ENCODE measurements around the gene ZNRF2.
"Not testable (repeated sequence)": the region's sequence is repeated elsewhere in the genome, so short reads cannot be mapped to it uniquely, and the experiment has no call there.

Gene ZNRF2

DNA sequence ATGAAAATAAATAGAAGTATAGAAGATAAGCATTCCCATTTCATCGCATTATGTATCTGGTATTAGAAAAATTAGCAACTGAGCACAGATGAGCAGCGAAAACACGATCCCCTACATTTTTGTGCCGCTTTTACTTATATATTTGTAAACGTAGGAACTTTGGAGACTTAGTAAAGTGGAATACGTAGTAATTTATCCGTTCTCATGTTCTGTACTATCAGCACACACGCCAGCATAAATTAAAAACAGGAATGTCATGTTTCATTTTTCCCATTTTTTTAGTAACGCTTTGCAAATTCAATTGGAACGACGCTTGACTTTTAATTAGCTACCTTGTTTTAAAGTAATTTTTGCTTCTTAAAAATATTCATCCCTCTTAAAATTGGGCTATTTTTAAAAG lies 2.4 kb downstream of the ZNRF2 start:
- DNase-seq (ENCODE audit: insufficient read length, low spot score): no peak
- no peak for FAIRE-seq

DNA sequence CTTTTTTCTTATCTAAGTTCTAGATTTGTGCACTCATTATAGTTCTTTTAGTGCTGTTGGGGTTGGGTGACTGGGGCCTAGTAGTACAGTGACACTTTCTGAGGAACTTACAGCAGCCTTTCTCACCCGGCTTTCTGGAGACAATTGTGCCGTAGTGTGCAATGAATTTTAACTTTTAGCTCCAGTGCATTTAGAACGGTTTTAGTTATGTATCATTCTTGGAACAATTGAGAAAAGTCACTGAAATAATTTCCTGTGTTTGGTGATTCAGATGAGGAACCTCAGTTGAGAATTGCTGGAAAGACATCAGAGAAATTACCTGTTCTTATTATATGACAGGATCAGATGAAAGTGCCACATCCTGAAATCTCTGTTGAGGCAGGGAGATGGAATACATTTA lies 3.2 kb downstream of the ZNRF2 start:
- not testable (repeated sequence) for DNase-seq (ENCODE audit: insufficient read length, low spot score); FAIRE-seq

DNA sequence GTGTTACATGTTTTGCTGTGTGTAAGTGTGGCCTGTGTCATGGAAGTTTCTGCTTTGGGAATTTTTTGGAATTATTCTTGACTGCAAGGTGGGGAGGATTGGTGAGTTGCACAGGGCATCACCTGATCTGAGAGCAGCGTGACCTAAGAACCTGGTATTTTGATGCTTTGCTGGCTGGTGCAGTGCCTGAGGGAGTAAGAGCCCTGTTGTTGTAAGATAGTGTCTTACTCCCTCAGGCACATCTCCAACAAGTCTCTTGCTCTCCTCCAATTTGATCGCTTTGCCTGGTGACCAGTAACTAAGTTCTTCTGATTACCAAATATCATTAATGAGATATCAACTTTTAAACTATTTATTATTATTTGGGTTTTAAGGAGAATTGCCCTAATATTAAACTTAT lies 5.2 kb downstream of the ZNRF2 start:
- FAIRE-seq; DNase-seq (ENCODE audit: insufficient read length, low spot score): not testable (repeated sequence)

DNA sequence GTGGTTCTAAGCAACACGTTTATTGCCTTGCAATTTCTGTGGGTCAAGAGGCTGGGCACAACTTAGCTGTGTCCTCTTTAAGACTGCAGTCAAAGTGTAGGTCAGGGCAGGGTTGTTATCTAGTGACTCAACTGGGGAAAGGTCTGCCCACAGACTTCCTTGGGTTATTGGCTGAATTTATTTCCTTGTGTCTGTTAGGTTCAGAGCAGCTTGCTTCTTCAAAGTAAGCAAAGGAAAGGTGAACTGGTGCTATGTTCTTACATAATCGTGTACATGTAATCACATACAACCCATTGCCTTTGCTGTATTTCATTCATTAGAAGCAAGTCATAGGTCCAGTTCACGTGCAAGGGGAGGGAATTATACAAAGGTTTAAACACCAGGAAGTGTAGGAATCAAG lies 5.9 kb downstream of the ZNRF2 start:
- not testable (repeated sequence) for FAIRE-seq; DNase-seq (ENCODE audit: insufficient read length, low spot score)

DNA sequence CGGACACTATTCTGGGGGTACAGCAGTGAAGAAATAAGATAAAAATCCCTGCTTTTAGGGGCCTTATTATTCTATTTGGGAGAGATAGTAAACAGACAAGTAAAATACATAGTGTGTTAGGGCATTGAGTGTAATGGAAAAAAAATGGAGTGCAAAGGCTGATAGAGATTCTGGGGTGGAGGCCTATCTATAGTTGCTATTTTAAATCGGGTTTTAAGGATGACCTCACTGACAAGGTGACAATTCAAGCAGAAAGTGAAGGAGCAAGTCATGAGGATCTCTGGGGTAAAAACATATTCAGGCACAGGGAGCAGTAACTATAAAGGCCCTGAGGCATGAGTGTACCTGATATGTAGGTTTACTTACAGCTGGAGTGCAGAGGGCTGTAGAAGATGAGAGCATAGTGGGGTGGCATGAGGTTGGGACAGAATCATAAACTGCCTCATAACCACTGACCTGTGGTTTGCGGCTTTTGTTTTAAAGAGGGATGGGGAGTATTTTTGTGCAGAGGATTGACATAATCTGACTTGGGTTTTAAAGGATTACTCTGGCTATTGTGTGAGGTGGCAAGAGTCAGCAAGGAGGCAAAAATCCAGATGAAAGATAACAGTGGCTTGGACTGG lies 8.1 kb downstream of the ZNRF2 start:
- FAIRE-seq; DNase-seq (ENCODE audit: insufficient read length, low spot score): not testable (repeated sequence)

DNA sequence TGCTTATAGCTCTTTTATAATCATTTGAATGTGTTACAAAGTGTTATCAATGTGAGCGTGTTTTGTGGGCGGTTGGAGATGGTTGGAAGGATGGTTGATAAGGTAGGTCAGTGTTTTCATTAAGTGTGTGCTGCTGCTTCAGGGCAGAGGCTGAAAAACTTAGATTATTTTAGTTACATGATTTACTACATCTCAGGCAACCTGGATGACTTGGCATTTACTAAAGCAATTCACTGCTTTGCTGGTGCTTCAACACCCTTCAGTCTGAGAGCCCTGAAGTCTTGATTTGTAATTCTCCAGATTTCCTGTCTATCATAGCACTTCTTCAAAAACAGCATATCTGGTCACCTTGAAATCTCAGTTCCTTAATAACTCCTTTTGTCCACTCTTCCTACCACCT lies 11.9 kb downstream of the ZNRF2 start:
- DNase-seq (ENCODE audit: insufficient read length, low spot score); FAIRE-seq: not testable (repeated sequence)

DNA sequence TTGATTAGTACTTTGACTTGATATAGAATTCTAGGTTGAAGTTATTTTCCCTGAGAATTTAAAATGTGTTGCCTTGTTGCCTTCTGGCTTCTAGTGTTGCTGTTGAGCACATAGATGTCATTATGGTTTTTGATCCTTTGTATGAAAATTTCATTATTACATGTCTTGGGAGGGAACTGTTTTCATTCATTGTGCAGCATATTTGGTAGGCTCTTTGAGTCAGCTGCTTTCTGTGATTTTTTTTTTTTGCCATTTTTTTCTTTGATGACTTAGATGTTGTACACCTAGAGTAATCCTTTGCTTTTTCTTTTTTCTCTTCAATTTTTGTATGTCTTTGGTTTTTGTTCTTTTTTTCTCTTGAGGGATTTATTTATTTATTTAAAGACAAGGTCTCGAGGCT lies 13.1 kb downstream of the ZNRF2 start:
- not testable (repeated sequence) for FAIRE-seq; DNase-seq (ENCODE audit: insufficient read length, low spot score)

DNA sequence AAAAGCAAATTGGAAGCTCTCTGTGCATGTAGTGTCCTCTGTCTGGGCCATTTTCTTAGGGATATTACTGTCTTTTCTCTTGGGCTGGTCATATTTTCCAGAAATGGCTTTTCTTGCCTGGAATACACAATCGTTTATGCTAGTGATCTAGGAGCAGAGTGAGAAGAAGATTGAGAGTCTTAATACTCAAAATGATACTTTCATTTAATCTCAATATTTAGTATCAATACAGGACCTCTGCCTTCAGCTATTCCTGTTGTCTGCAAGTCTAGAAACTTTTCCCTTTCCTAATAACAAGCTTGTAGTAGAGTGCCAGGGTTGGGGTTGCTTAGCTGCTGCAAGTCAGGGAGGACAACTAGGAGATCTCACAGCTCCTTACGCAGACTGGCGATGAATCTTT lies 14.0 kb downstream of the ZNRF2 start:
- not testable (repeated sequence) for FAIRE-seq; DNase-seq (ENCODE audit: insufficient read length, low spot score)

DNA sequence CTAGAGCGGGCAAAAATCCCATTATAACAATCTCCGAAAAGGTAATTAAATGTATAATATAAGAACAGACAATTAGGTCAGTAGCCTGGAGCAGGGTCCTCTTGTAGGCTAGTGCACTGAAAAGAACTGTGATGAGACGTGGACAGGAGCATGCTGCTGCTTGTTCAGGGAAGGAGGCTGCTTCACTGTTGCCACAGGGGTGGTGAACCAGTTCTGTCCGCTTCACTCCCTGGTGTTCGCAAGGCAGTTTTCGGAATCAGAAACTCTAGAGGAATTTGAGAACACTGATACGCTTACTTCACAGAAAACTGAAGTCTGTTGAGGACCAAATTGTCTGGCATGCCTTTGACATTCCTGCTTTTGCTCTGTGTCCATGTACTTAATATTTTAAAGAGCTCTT lies 17.4 kb downstream of the ZNRF2 start:
- DNase-seq (ENCODE audit: insufficient read length, low spot score) (no peak), FAIRE-seq (no peak)

DNA sequence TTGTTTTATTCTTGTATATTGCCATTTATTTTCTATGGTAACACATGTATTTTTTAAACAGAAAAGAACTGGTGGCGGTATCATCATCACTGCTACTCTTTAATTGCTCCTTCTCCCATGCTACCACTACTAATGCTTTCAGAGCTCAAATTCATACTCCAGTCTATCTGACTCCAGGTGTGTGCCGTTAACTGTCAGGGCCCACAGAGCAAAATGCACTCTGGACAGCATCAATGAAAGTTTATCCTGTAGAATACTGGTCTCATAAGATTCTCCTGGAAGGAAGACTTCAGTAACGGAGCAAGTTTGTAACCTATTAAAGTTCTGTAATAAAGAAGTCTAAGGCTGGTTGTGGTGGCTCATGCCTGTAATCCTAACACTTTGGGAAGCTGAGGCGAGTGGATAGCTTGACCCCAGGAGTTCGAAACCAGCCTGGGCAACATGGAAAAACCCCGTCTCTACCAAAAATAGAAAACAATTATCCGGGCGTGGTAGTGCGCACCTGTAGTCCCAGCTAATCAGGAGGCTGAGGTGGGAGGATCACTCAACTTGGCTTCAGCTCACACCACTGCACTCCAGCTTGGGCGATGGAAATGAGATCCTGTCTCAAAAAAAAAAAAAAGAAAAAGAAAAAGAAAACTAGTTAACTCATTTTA lies 18.4 kb downstream of the ZNRF2 start:
- FAIRE-seq: no peak
- DNase-seq (ENCODE audit: insufficient read length, low spot score): no peak

DNA sequence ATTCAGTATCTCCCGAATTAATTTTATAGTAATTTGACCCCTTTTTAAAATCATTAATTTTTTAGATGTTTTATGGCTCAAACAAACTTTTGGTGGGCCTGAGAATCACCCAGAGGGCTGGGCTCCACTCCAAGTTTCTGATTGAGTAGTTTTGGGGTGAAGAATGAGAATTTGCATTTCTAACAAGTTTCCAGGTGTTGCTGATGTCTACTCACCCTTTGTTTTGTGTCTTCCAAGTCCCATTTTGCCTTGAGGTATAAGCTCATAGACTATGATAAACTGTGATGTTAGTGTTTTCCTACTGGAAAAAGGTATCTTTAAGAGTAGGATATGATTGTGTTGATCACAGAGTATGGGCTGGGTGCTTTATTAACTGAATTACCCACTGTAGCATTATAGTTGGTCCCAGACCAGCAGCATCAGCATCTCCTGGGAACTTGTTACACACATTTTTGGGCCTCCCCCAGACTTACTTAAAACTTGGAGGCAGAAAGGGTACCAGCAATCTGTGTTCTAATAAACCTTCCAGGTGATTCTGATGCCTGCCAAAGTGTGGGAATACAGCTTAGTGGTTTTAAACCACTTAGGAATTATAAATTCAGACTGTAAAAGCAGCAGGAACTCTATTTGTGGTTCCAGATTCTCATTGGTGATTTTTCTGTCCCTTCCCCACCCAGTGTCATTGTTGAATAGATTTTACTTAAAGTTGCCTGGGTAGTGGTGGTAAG lies 19.1 kb downstream of the ZNRF2 start:
- DNase-seq (ENCODE audit: insufficient read length, low spot score): no peak
- FAIRE-seq: peak; percentile 49

DNA sequence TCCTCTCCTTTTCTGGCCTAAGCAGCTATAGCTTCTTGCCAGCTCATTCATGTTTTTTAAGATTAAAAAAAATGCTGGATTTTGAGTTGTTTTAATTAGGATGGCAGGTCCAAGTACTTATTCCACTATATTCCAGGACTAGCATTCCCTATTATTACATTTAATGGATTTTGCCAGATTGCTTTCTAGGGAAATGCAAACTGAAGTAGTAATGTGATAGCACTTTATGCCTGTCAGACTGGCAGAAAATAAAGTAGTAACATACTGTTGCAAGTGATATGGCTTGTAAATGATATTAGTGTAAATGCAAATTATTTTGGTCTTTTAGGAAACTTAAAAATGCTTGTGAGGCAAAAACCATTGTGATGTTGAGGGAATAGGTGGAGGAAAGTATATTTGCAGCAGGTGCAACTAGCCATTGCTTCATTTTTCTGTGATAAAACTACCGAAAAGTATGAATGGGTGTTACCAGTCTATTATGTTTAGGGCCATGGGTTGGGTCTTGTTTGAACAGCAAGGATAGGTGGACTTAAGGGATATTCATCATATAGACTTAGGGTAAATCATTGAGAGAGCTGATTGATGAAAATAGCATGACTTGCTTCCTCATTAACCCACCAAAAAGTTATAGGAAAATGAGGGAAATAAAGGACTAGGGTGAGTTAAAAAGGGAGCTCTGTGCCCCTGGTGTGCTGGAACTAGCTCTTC lies 19.9 kb downstream of the ZNRF2 start:
- FAIRE-seq (no peak), DNase-seq (ENCODE audit: insufficient read length, low spot score) (no peak)

DNA sequence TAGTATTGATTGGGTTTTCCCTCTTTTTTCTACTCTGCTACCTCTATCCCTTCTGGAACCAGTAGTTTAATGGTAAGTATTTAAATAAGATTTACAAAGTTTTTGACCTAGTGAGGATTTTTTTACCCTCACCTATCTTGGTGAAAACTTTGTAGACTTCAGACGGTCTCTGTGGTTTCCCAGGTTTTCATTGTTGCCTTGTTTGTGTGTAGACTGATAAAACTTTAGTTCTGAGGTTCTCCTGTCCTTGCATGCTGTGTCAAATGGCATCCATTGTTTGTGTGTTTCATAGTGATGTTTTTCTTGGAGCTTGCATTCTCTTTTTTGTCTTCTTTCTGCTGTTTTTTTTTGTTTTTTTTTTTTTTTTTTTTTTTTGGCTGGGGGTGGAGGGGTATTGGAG lies 22.6 kb downstream of the ZNRF2 start:
- FAIRE-seq (no peak), DNase-seq (ENCODE audit: insufficient read length, low spot score) (no peak)

DNA sequence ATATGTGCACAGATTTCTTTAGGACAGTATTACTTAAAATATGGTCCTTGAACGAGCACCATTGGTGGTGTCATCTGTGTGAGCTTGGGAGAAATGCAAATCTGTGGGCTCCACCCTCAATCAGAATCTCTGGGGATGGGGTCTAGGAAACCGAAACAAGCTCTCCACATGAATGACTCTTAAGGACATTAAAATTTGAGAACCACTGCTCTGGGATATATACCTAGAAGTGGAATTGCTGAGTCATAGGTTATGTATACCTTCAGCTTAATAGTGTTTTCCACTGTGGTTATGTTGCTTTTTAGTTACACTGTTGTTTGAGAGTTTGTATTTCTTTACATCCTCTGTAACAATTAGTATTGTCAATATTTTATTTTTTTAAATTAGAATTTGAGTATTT lies 24.0 kb downstream of the ZNRF2 start:
- DNase-seq (ENCODE audit: insufficient read length, low spot score) (no peak), FAIRE-seq (no peak)

DNA sequence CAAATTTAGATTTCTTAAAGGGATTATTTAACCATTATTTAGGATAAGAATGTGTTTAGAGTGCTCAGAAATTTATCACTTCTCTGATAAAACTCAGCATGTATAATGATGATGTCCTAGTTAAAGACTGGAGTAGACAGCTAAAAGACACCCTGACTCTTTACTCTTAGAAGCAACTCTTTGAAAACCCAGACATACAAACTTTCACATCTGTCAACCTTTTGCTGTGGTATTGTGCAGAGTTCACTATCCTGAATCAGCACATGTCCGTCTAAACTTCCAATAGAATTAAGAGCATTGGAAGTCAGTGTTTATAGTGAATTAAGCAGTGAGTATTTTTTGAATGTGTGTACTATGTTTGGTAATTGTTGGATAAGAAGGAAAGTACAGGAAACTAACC lies 24.9 kb downstream of the ZNRF2 start:
- no peak for FAIRE-seq
- no peak for DNase-seq (ENCODE audit: insufficient read length, low spot score)

DNA sequence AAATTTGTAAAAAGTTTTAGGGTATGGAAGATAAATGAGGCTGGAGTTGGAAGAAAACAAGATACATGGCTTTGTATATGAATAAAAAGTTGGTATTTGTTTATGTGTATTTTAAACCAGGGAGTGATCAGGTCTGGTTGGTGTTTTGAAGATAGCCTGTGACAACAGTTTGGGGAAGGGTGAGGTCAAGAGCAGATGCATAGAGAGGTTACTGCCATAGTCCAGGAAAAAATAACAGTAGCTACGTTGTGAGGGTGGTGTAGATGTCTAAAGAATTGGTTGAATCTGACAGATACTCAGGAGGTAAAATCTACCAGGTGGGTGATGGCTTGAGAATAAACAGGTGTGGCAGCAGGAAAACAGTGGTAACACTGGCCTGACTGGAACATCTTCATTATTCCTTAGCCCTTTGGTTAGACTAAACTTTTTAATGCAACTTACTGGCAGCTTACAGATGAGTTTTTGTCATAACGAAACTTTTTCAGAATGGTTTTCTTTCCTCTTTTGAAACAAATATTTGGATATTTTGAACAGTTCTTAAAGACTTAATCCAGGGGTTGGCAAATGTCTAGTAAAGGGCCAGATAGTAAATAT lies 25.5 kb downstream of the ZNRF2 start:
- DNase-seq (ENCODE audit: insufficient read length, low spot score) (no peak), FAIRE-seq (no peak)

DNA sequence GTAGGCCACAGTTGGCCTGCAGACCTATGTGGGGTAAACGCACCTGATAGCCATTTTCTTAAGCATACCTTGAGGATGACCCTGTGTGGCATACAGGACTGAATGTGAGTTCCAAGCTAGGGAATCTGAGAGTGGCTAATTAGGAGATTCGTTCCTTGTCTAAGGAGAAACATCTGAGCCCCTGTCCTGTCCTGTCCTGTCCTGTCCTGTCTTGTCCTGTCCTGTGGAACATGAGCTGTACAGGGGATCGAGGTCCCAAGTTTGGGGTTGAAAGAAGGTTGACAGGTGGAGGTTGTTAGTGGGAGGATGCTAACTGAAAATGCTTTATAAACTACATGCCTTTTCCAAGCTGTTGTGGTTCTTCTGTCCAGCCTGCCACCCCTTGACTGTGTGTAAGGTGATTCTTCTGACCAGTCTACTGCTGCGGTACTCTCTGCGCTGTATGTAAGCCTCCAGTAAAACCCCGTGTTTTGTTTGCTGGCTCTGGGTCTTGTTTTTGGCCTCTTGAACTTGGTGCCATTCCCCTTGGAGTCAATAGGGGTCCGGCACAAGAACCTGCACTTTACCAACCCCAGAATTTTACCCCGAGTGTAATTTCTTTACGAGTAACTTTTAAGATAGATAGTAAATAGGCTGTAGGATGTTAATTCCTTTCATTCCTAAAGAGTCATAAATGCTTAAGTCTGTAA lies 26.4 kb downstream of the ZNRF2 start:
- no peak for DNase-seq (ENCODE audit: insufficient read length, low spot score)
- no peak for FAIRE-seq

DNA sequence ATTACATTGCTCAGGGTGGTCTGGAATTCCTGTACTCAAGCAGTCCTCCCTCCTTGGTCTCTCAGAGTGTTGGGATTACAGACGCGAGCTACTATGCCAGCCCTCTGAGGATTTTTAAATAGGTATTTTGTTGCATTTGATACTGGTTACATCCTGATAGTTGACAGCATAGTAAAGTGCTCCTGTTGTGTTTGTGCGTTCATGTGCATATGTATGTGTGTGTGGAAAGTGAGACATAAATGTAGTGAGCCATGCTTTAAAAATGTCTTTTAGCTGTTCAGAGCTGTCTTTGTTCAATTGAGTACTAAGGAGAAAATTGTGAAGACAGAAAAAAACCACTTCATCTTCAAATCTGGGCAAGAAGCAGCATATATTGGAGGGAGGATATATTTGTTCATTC lies 27.8 kb downstream of the ZNRF2 start:
- DNase-seq (ENCODE audit: insufficient read length, low spot score): no peak
- no peak for FAIRE-seq

DNA sequence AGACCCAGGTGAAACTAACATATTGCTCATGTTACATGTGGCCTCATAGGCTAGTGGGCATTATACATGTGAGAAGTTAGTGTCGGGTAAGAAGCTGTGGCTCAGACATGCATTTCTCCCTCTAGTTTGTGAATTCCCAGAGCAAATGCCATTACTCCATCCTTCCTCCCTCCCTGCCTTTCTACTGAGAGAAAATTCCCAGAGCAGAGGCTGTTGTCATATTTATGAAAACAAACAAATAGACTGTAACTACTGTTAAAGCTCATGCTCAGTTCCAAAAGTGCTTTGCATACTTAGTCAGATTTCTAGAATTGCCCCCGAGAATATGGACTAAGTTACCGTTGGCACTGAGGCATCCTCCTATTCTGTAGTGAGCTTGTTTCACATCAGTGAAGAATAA lies 29.0 kb downstream of the ZNRF2 start:
- DNase-seq (ENCODE audit: insufficient read length, low spot score) (no peak), FAIRE-seq (no peak)

DNA sequence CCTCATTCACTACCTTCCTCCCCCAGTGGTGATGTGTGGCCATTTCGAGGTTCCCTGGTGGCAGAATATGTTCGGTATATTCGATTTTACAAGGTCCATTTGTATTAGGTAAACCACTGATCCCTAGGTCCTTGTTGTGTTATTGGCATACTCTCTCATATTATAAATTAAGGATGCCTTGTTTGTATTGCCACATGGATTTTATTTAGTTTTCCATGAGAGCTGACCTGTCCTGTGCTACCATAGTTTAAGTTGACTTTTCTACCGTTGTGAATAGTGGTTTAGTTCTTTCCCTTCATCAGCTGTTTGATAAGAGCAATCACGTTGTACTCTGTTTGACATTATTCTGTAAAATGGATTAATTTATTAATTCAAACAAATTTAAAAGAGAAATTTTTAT lies 29.4 kb downstream of the ZNRF2 start:
- DNase-seq (ENCODE audit: insufficient read length, low spot score): no peak
- no peak for FAIRE-seq

All from GM19239 (cell line).